Skeletal muscle tissue (tissue), 4 donors: ENCODE results near the gene NME1. TPM values are rescaled to one million over a fixed set of nuclear protein-coding genes. Genes with fewer than 3 reads are reported as not detected.
"Not testable (repeated sequence)": the region's sequence is repeated elsewhere in the genome, so short reads cannot be mapped to it uniquely, and the experiment has no call there.

Experiments used
- H3K27ac ChIP-seq: one replicate; pipeline ENCODE4 v1.7.0; 2013; ENCODE audit warnings: mild to moderate bottlenecking, low read depth, low read length, inconsistent platforms
- H3K27me3 ChIP-seq, 3 donors: one replicate each; pipeline ENCODE4 v1.7.0; 2013; ENCODE audit warnings: low read length in 3 of 3; ENCODE audit not compliant: control insufficient read depth in 3 of 3, insufficient read depth in 3 of 3
- H3K36me3 ChIP-seq, 3 donors: one replicate each; pipeline ENCODE4 v1.7.0; 2013; ENCODE audit warnings: low read length in 3 of 3; ENCODE audit not compliant: control insufficient read depth in 3 of 3, insufficient read depth in 3 of 3
- H3K4me1 ChIP-seq, 3 donors: one replicate each; pipeline ENCODE4 v1.7.0; 2013; ENCODE audit warnings: low read length in 3 of 3, mild to moderate bottlenecking in 3 of 3; ENCODE audit not compliant: control insufficient read depth in 3 of 3, insufficient read depth in 3 of 3
- H3K4me3 ChIP-seq, 3 donors: one replicate each; pipeline ENCODE4 v1.7.0; 2013; ENCODE audit warnings: low read length in 3 of 3
- H3K9ac ChIP-seq, 3 donors: one replicate each; pipeline ENCODE4 v1.7.0; 2013; ENCODE audit warnings: low read length in 3 of 3, mild to moderate bottlenecking in 3 of 3, moderate library complexity in 2 of 3, low read depth in 1 of 3
- H3K9me3 ChIP-seq, 3 donors: one replicate each; pipeline ENCODE4 v1.7.0; 2013; ENCODE audit warnings: low read length in 3 of 3; ENCODE audit not compliant: control insufficient read depth in 3 of 3
- total RNA-seq: library from RNA; depleted of rRNA; stranded (reverse); fragments of >200 nt; gene quantifications from one replicate; pipeline ENCODE4 v1.2.3, GENCODE V29; 2014
- donor health status: Osteomylitis.

The NME1 gene
- total RNA-seq, 1 donor from 2014 or later, result 44.9 TPM

- Histone ChIP-seq H3K4me1 (peaks cover 17 to 37% (median 21%) of the 10 kb centered on the region in 3 donors), H3K27ac (peak overlapping the region; percentile 100), H3K4me3 (peak overlapping the region; percentile 72 to 90 (median 85)), H3K9me3 (no peaks in the 10 kb centered on the region), H3K9ac (peak overlapping the region; percentile 93 to 99 (median 97)), H3K36me3 (no peaks in the 10 kb centered on the region), H3K27me3 (no peaks in the 10 kb centered on the region)
These were observed 31.5 kb upstream of the NME1 start for GRCh38 chr17:51121620-51122472.

GRCh38 chr17:51122473-51123115 is 30.8 kb upstream of the NME1 start:
- not testable (repeated sequence) for H3K27me3 ChIP-seq, H3K9me3 ChIP-seq, H3K9ac ChIP-seq, H3K36me3 ChIP-seq
- peak overlapping the region; percentile 100 for H3K27ac ChIP-seq
- peak overlapping the region in 2 of 3 donors; percentile 85 to 90 for H3K4me3 ChIP-seq
- peaks cover 17 to 36% (median 17%) of the 10 kb centered on the region in 3 donors for H3K4me1 ChIP-seq

GRCh38 chr17:51124640-51125503 is 28.5 kb upstream of the NME1 start:
- Histone ChIP-seq H3K27ac (no peak overlapping the region), H3K4me1 (peaks cover 0 to 15% (median 3%) of the 10 kb centered on the region in 3 donors), H3K36me3 (no peaks in the 10 kb centered on the region), H3K27me3 (no peaks in the 10 kb centered on the region), H3K4me3 (no peak overlapping the region), H3K9ac (no peak overlapping the region), H3K9me3 (no peaks in the 10 kb centered on the region)

DNA sequence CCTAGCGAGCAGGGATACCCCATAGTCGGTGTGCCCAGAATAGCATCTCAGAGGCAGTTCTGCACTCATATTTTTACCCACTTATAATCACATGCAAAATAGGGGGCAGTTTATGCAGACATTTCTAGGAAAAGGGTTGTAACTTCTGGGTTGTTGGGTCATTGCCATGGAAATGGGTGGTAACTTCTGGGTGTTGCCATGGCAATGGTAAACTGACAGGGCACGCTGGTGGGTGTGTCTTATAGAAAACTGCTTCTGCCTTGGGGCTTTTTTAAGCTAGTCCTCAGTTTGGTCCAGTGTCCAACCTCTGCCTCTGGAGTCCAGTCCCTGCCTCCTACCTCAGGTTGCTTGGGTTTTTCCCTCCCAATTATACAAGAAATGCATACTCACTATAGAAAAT is 25.3 kb upstream of the NME1 start:
- no peaks in the 10 kb centered on the region for H3K9me3 ChIP-seq
- no peak overlapping the region for H3K27ac ChIP-seq
- no peak overlapping the region for H3K4me3 ChIP-seq
- no peaks in the 10 kb centered on the region for H3K27me3 ChIP-seq
- peaks cover 7 to 11% (median 8%) of the 10 kb centered on the region in 3 donors for H3K4me1 ChIP-seq
- H3K36me3 ChIP-seq, result no peaks in the 10 kb centered on the region
- no peak overlapping the region for H3K9ac ChIP-seq

- Histone ChIP-seq H3K9me3 (no peaks in the 10 kb centered on the region), H3K36me3 (no peaks in the 10 kb centered on the region), H3K4me3 (peak overlapping the region in 2 of 3 donors; percentile 14 to 36), H3K27ac (peak overlapping the region; percentile 92), H3K27me3 (no peaks in the 10 kb centered on the region), H3K9ac (peak overlapping the region; percentile 51 to 69 (median 62)), H3K4me1 (peaks cover 13 to 16% (median 15%) of the 10 kb centered on the region in 3 donors)
These were observed 20.4 kb upstream of the NME1 start for GRCh38 chr17:51132964-51133319.

GRCh38 chr17:51133365-51133764 is 20.0 kb upstream of the NME1 start:
- Histone ChIP-seq H3K9me3 (no peaks in the 10 kb centered on the region), H3K9ac (peak overlapping the region in 2 of 3 donors; percentile 51 to 62), H3K4me1 (peaks cover 13 to 16% (median 15%) of the 10 kb centered on the region in 3 donors), H3K27me3 (no peaks in the 10 kb centered on the region), H3K4me3 (peak overlapping the region in 2 of 3 donors; percentile 14 to 36), H3K27ac (peak overlapping the region; percentile 92), H3K36me3 (no peaks in the 10 kb centered on the region)

DNA sequence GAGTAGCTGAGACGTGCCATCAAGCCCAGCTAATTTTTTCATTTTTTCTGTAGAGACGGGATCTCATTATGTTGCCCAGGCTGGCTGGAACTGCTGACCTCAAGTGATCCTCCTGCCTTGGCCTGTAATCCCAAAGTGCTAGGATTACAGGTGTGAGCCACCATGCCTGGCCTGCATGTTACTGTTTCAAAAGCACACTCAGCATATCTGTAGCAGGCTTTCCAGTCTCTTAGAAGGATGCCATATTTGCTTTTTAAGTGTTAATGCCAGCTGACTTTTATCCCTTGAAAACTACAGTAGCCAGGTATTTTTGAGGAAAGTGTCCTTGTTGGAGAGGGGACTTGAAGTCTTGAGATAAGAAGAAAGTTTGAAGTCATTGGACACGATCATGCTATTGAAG is 17.4 kb upstream of the NME1 start:
- H3K4me3 ChIP-seq, result no peak overlapping the region
- no peaks in the 10 kb centered on the region for H3K9me3 ChIP-seq
- H3K27me3 ChIP-seq, result no peaks in the 10 kb centered on the region
- no peak overlapping the region for H3K27ac ChIP-seq
- H3K4me1 ChIP-seq, result peaks cover 13 to 16% (median 15%) of the 10 kb centered on the region in 3 donors
- H3K9ac ChIP-seq, result no peak overlapping the region
- H3K36me3 ChIP-seq, result no peaks in the 10 kb centered on the region

DNA sequence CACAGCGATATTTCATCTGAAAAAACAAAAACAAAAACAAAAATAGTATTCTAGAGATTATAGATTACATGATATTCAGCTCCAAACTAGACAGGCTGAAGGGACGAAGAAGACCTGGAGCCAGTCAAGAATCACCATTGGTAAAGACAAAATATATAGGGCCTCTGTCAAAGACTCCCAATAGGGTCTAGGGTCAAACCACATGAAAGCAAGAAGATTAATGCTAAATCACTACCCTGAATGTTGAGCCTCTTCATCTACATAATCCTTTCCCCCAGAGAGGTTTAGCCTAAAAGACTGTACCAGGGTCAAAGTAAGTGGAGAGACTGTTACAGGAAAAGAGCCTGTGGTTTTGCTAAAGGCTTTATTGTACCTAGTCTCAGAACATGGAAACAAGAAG is 10.8 kb upstream of the NME1 start:
- no peak overlapping the region for H3K4me3 ChIP-seq

DNA sequence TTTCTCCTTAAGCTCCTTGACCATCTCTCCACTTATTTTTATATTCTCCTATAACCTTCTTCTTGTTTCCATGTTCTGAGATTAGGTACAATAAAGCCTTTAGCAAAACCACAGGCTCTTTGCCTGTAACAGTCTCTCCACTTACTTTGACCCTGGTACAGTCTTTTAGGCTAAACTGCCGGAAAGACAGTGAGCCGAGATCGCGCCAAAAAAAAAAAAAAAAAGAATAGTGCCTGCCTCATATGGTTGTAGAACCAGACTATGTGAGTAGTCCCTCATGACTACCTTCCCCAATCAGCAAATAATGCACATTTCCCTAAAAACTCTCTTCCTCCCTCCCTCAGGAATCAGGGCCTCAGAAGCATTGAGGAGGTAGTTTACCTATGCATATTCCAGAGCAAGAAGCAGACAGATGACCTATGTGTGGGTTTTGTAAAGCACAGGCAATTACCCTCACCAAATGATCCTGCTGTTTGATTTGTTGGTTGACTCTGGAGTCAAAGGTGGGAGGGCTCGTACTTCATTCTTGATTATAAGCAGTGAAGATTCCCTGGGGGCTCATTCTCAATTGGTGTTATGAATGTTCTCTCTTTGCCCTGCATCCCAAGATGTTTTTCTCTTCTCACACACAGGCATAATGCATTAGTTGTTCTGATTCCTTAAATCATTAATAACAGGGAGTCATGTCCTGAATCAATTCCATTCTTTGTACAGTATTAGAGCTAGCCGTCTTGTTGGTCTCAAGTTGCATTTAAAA is 8.9 kb upstream of the NME1 start:
- Histone ChIP-seq H3K27me3 (no peaks in the 10 kb centered on the region), H3K9me3 (no peaks in the 10 kb centered on the region), H3K4me1 (no peaks in the 10 kb centered on the region), H3K36me3 (no peaks in the 10 kb centered on the region), H3K9ac (no peak overlapping the region), H3K27ac (no peak overlapping the region), H3K4me3 (no peak overlapping the region)

More for the DNA sequence above, 10.8 kb upstream of the NME1 start:
- H3K9ac ChIP-seq, result no peak overlapping the region
- no peak overlapping the region for H3K27ac ChIP-seq
- no peaks in the 10 kb centered on the region for H3K4me1 ChIP-seq
- H3K27me3 ChIP-seq, result no peaks in the 10 kb centered on the region
- no peaks in the 10 kb centered on the region for H3K36me3 ChIP-seq
- no peaks in the 10 kb centered on the region for H3K9me3 ChIP-seq
